Astrocyte (in vitro differentiated cells and primary cell): ENCODE results near the gene LIN7A.

ENCODE experiments used
- CTCF ChIP-seq: IDR thresholded peaks from 2 replicates; pipeline ENCODE4 v1.5.1; 2011; ENCODE audit warnings: low read depth, mild to moderate bottlenecking, inconsistent platforms, low read length, moderate library complexity; ENCODE audit not compliant: insufficient read depth
- EZH2 ChIP-seq: IDR thresholded peaks from 2 replicates; pipeline ENCODE4 v1.6.1; 2012; ENCODE audit warnings: mild to moderate bottlenecking, low read length, inconsistent platforms; ENCODE audit not compliant: insufficient read depth

DNA sequence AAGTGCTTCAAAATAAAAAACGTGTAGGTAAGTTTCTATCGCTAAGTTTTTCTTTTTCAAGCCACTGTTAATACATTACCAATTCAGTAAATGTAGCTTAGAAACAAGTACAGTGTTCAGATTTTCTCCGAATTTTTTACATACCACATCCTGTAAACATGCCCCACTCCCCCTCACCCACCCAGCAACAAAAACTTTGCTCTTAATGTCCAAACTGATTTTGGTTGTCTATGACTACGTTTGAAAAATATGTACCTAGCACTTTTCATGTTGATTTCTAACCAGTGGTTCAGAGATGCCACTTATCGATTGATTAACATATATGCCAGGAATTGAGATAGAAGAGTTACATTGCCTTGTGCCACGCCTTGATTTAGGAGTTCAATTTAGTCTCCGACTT is 663 bp upstream of the LIN7A start:
- TF ChIP-seq CTCF (no peak), EZH2 (no peak)
